OCI-LY7 (cell line): ENCODE results near the gene PADI3. TPM values are rescaled to one million over a fixed set of nuclear protein-coding genes. Genes with fewer than 3 reads are reported as not detected.

Experiments used
- BruUV-seq: library from RNA; stranded (reverse); fragments of 400-500 nt; replicated peaks from 2 replicates; lab custom pipeline; 2021; lab: Mats Ljungman, UMichigan
- CTCF ChIA-PET: fragments of 300-600 bp; sonication (Branson Sonifier 250); formaldehyde crosslinking; loops from one replicate; lab custom pipeline; 2022; ENCODE audit warnings: antibody characterized with exemption; ENCODE audit not compliant: unreplicated experiment; lab: Charles Lee
- POLR2A ChIA-PET: fragments of 300-600 bp; sonication (Branson Sonifier 250); formaldehyde crosslinking; loops from one replicate; lab custom pipeline; 2022; ENCODE audit warnings: antibody characterized with exemption; lab: Charles Lee
- DNase-seq: peaks from one replicate; pipeline ENCODE4 v3.0.0-alpha.2; 2015; ENCODE audit warnings: low spot score
- H2AFZ ChIP-seq: fragments of 200-600 bp; sonication (generic), shearing (Covaris generic); 2 replicates; pipeline ENCODE4 v1.6.1; 2014; ENCODE audit warnings: mild to moderate bottlenecking, antibody characterized with exemption, low read length, moderate library complexity
- H3K27ac ChIP-seq: fragments of 200-600 bp; sonication (generic); 2 replicates; pipeline ENCODE4 v1.5.1; 2014; ENCODE audit warnings: mixed run types, low read depth, mild to moderate bottlenecking, moderate library complexity, low read length, inconsistent platforms; ENCODE audit not compliant: poor library complexity, severe bottlenecking
- H3K36me3 ChIP-seq: fragments of 200-600 bp; sonication (generic); 2 replicates; pipeline ENCODE4 v1.6.1; 2014; ENCODE audit warnings: mild to moderate bottlenecking, antibody characterized with exemption, low read length, moderate library complexity, mixed read lengths; ENCODE audit not compliant: insufficient read depth
- H3K4me1 ChIP-seq: fragments of 200-600 bp; sonication (generic); 2 replicates; pipeline ENCODE4 v1.5.1; 2014; ENCODE audit warnings: mild to moderate bottlenecking, low read length; ENCODE audit not compliant: insufficient read depth, poor library complexity, severe bottlenecking
- H3K4me2 ChIP-seq: fragments of 200-600 bp; sonication (generic); 2 replicates; pipeline ENCODE4 v1.6.1; 2014; ENCODE audit warnings: mild to moderate bottlenecking, low read length
- H3K4me3 ChIP-seq: fragments of 200-600 bp; sonication (generic); 2 replicates; pipeline ENCODE4 v1.5.1; 2014; ENCODE audit warnings: mild to moderate bottlenecking, low read depth, low read length; ENCODE audit not compliant: poor library complexity, severe bottlenecking
- H3K79me2 ChIP-seq: fragments of 200-600 bp; sonication (generic); 2 replicates; pipeline ENCODE4 v1.6.1; 2016; ENCODE audit warnings: low read depth, mild to moderate bottlenecking, low read length, moderate library complexity, mixed read lengths; ENCODE audit not compliant: insufficient read depth
- H3K9me2 ChIP-seq: fragments of 200-600 bp; sonication (generic); 2 replicates; pipeline ENCODE4 v1.6.1; 2016; ENCODE audit warnings: mild to moderate bottlenecking, low read length, mixed read lengths; ENCODE audit not compliant: insufficient read depth
- H3K9me3 ChIP-seq: fragments of 200-600 bp; sonication (generic); 2 replicates; pipeline ENCODE4 v1.6.1; 2014; ENCODE audit warnings: mild to moderate bottlenecking, mixed run types, low read length, mixed read lengths
- H4K20me1 ChIP-seq: fragments of 200-600 bp; sonication (generic); 2 replicates; pipeline ENCODE4 v1.6.1; 2014; ENCODE audit warnings: mild to moderate bottlenecking, antibody characterized with exemption, low read length, moderate library complexity, mixed read lengths; ENCODE audit not compliant: insufficient read depth
- CTCF ChIP-seq: fragments of 200-600 bp; sonication (generic); conservative IDR thresholded peaks from 2 replicates; pipeline ENCODE4 v1.5.1; 2014; ENCODE audit warnings: mild to moderate bottlenecking, antibody characterized with exemption, low read length, moderate library complexity, mixed read lengths
- EZH2phosphoT487 ChIP-seq: fragments of 200-600 bp; sonication (generic); IDR thresholded peaks from 2 replicates; pipeline ENCODE4 v1.6.1; 2018; ENCODE audit warnings: low read depth, borderline replicate concordance, mild to moderate bottlenecking, mixed run types, antibody characterized with exemption, low read length, moderate library complexity, mixed read lengths
- intact Hi-C: fragments of 100-400 bp; cut with micrococcal nuclease; formaldehyde crosslinking; loops from one replicate; pipeline ENCODE4 v1.10.0; 2022; ENCODE audit not compliant: unreplicated experiment
- total RNA-seq, 2 experiments: library from RNA; depleted of rRNA in 1 of 2; stranded (reverse); fragments of >200 nt in 1 of 2; shearing (Covaris generic) in 1 of 2; gene quantifications; 2 replicates each; pipeline ENCODE4 v1.2.3, GENCODE V29; 2014 to 2022

Gene PADI3
- total RNA-seq, 2 experiments from 2014 or later: not detected

- Histone ChIP-seq H3K79me2 (no peaks in the 10 kb centered on the region), H3K4me2 (no peak overlapping the region), H3K4me1 (no peaks in the 10 kb centered on the region), H3K36me3 (no peaks in the 10 kb centered on the region), H3K27ac (no peak overlapping the region), H3K9me2 (no peaks in the 10 kb centered on the region), H2AFZ (no peak overlapping the region), H4K20me1 (no peaks in the 10 kb centered on the region), H3K4me3 (no peak overlapping the region), H3K9me3 (no peaks in the 10 kb centered on the region)
- no TSS peak for BruUV-seq
- ChIA-PET POLR2A (no interaction called here), CTCF (interaction anchor here (0.9 kb wide), 1 partner anchor 11 kb away, joined by 3 read pairs; no protein-coding TSS in a partner anchor)
- TF ChIP-seq CTCF (no peak), EZH2phosphoT487 (no peak)
- DNase-seq: no peak
- intact Hi-C loops: no loop called here
Observed at GRCh38 chr1:17258116-17258757, 9.3 kb downstream of the PADI3 start.

GRCh38 chr1:17258758-17259130, 9.8 kb downstream of the PADI3 start:
- BruUV-seq: no TSS peak

More at GRCh38 chr1:17258758-17259130, 9.8 kb downstream of the PADI3 start:
- no peaks in the 10 kb centered on the region for H3K9me3 ChIP-seq
- intact Hi-C loops: no loop called here
- no peak overlapping the region for H3K4me3 ChIP-seq
- no peaks in the 10 kb centered on the region for H3K4me1 ChIP-seq
- TF ChIP-seq CTCF (no peak), EZH2phosphoT487 (no peak)
- H3K36me3 ChIP-seq: no peaks in the 10 kb centered on the region
- no peaks in the 10 kb centered on the region for H3K79me2 ChIP-seq
- H4K20me1 ChIP-seq: no peaks in the 10 kb centered on the region
- CTCF ChIA-PET: interaction anchor here (0.9 kb wide), 1 partner anchor 12 kb away, joined by 3 read pairs; no protein-coding TSS in a partner anchor
- H2AFZ ChIP-seq: no peak overlapping the region
- no peaks in the 10 kb centered on the region for H3K9me2 ChIP-seq
- no peak overlapping the region for H3K27ac ChIP-seq
- POLR2A ChIA-PET: no interaction called here
- no peak overlapping the region for H3K4me2 ChIP-seq
- DNase-seq: no peak
